ENCODE data around the gene KLK1.

DNA sequence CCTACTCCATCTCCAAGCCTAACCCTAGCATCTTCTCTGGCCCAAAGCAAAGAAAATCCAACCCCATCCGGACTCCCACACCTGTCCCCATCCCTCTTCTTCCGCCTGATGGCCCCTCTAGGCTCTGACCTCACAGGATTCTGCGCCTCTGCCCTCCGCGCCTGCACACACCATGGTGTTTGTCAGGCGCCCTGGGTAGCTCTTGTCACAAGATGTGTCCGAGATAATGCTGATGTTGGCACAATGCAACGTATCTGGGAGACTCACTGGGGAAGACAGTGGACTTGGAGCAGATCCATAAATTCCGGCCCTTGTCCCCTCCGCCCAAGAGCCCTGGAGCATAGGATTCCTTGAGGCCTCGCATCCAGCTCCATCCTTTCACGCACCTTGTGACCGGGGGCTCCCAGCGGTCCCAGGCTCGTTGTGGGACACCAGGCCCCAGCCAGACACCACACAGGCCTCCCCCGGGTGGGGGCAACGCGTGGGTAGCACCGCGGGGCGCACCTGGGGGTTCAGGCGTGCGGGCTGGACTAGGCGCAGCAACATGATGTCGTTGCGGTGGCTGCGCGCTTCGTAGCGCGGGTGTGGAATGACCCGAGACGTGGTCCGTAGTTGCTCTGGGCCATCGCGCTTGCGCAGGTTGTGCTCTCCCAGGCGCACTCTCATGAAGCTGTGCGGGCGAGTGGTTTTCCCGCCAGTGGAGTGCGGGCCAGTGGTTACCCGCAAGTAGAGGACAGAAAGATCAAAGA, 3.1 kb upstream of the KLK1 start:
- TF ChIP-seq, protein P1, sequence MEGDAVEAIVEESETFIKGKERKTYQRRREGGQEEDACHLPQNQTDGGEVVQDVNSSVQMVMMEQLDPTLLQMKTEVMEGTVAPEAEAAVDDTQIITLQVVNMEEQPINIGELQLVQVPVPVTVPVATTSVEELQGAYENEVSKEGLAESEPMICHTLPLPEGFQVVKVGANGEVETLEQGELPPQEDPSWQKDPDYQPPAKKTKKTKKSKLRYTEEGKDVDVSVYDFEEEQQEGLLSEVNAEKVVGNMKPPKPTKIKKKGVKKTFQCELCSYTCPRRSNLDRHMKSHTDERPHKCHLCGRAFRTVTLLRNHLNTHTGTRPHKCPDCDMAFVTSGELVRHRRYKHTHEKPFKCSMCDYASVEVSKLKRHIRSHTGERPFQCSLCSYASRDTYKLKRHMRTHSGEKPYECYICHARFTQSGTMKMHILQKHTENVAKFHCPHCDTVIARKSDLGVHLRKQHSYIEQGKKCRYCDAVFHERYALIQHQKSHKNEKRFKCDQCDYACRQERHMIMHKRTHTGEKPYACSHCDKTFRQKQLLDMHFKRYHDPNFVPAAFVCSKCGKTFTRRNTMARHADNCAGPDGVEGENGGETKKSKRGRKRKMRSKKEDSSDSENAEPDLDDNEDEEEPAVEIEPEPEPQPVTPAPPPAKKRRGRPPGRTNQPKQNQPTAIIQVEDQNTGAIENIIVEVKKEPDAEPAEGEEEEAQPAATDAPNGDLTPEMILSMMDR (IDR thresholded peaks at IDR 0.05): no peak
- TF ChIP-seq POLR2A (IDR thresholded peaks at IDR 0.05): no peak
